ENCODE results near the gene MYO5A.

DNA sequence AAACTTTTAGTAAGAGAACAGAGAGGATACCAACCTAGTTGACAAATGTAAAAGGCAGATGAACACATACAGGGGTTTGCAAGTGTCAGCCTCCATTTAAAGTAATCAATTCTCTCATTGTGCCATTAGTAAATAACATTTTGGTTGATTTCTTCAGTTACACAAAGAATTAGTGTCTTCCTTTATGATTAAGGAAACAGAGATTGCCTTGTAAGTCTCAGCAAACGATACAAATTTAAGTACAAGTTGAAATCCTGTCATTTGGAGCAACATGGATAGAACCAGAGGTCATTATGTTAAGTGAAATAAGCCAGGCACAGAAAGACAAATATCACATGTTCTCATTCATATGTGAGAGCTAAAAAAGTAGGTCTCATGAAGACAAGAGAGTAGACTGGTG is 26.1 kb downstream of the MYO5A start:
- TF ChIP-seq GATA3 (IDR thresholded peaks at IDR 0.05; ENCODE audit: low read depth, low read length) (no peak), GATA2 (IDR thresholded peaks at IDR 0.05; ENCODE audit: low read depth, low read length) (no peak)
